ENCODE data around the gene RAB10.
"Not testable (repeated sequence)": the region's sequence is repeated elsewhere in the genome, so short reads cannot be mapped to it uniquely, and the experiment has no call there.

The RAB10 gene

GRCh38 chr2:26028083-26028482 lies 5.8 kb upstream of the RAB10 start:
- not testable (repeated sequence) for H3K4me3 Mint-ChIP-seq; H3K9me3 Mint-ChIP-seq; H3K27ac Mint-ChIP-seq; H3K4me1 Mint-ChIP-seq; ATAC-seq (ENCODE audit: low read depth); H3K36me3 Mint-ChIP-seq; H3K27me3 Mint-ChIP-seq; DNase-seq (ENCODE audit: low spot score in 2 of 2)

GRCh38 chr2:26032586-26033269 lies 1.2 kb upstream of the RAB10 start:
- ATAC-seq (ENCODE audit: low read depth); H3K9me3 Mint-ChIP-seq: not testable (repeated sequence)

GRCh38 chr2:26033270-26033817 lies 540 bp upstream of the RAB10 start:
- peak overlapping the region; percentile 79 for H3K27ac Mint-ChIP-seq
- no peaks in the 10 kb centered on the region for H3K27me3 Mint-ChIP-seq
- H3K4me1 Mint-ChIP-seq, result peaks cover 23% of the 10 kb centered on the region
- no peaks in the 10 kb centered on the region for H3K9me3 Mint-ChIP-seq
- no peak for DNase-seq (ENCODE audit: low spot score in 2 of 2)
- peak; percentile 36 for ATAC-seq (ENCODE audit: low read depth)
- H3K36me3 Mint-ChIP-seq, result peaks cover 6% of the 10 kb centered on the region
- H3K4me3 Mint-ChIP-seq, result peak overlapping the region; percentile 89

More at GRCh38 chr2:26032586-26033269, 1.2 kb upstream of the RAB10 start:
- not testable (repeated sequence) for H3K27me3 Mint-ChIP-seq; H3K36me3 Mint-ChIP-seq; DNase-seq (ENCODE audit: low spot score in 2 of 2)
- H3K4me1 Mint-ChIP-seq, result peaks cover 20% of the 10 kb centered on the region
- H3K4me3 Mint-ChIP-seq, result peak overlapping the region; percentile 89
- peak overlapping the region; percentile 79 for H3K27ac Mint-ChIP-seq

GRCh38 chr2:26034637-26034992 lies 731 bp downstream of the RAB10 start:
- peaks cover 6% of the 10 kb centered on the region for H3K36me3 Mint-ChIP-seq
- peak overlapping the region; percentile 79 for H3K27ac Mint-ChIP-seq
- peaks cover 25% of the 10 kb centered on the region for H3K4me1 Mint-ChIP-seq

GRCh38 chr2:26035090-26035743 lies 1.3 kb downstream of the RAB10 start:
- H3K27me3 Mint-ChIP-seq, result no peaks in the 10 kb centered on the region
- H3K9me3 Mint-ChIP-seq, result no peaks in the 10 kb centered on the region
- no peak for ATAC-seq (ENCODE audit: low read depth)
- H3K36me3 Mint-ChIP-seq, result peaks cover 8% of the 10 kb centered on the region
- DNase-seq (ENCODE audit: low spot score in 2 of 2), result no peak
- peaks cover 29% of the 10 kb centered on the region for H3K4me1 Mint-ChIP-seq
- H3K27ac Mint-ChIP-seq, result peak overlapping the region; percentile 79
- peak overlapping the region; percentile 89 for H3K4me3 Mint-ChIP-seq

More at GRCh38 chr2:26034637-26034992, 731 bp downstream of the RAB10 start:
- no peaks in the 10 kb centered on the region for H3K9me3 Mint-ChIP-seq
- H3K27me3 Mint-ChIP-seq, result no peaks in the 10 kb centered on the region
- no peak for ATAC-seq (ENCODE audit: low read depth)
- DNase-seq (ENCODE audit: low spot score in 2 of 2), result no peak
- peak overlapping the region; percentile 89 for H3K4me3 Mint-ChIP-seq

- peaks cover 13% of the 10 kb centered on the region for H3K36me3 Mint-ChIP-seq
- no peak overlapping the region for H3K4me3 Mint-ChIP-seq
- no peaks in the 10 kb centered on the region for H3K9me3 Mint-ChIP-seq
- H3K27me3 Mint-ChIP-seq, result no peaks in the 10 kb centered on the region
- H3K4me1 Mint-ChIP-seq, result peaks cover 37% of the 10 kb centered on the region
- no peak overlapping the region for H3K27ac Mint-ChIP-seq
- no peak for ATAC-seq (ENCODE audit: low read depth)
- DNase-seq (ENCODE audit: low spot score in 2 of 2), result no peak
Observed at GRCh38 chr2:26039603-26040323, 5.9 kb downstream of the RAB10 start.

GRCh38 chr2:26043109-26043508 lies 9.2 kb downstream of the RAB10 start:
- H3K9me3 Mint-ChIP-seq, result no peaks in the 10 kb centered on the region
- ATAC-seq (ENCODE audit: low read depth) (no peak), DNase-seq (ENCODE audit: low spot score in 2 of 2) (no peak)
- no peak overlapping the region for H3K4me3 Mint-ChIP-seq
- H3K36me3 Mint-ChIP-seq, result peaks cover 13% of the 10 kb centered on the region
- peak overlapping the region; percentile 70 for H3K27ac Mint-ChIP-seq
- H3K27me3 Mint-ChIP-seq, result no peaks in the 10 kb centered on the region
- peaks cover 34% of the 10 kb centered on the region for H3K4me1 Mint-ChIP-seq

GRCh38 chr2:26043862-26044696 lies 10.2 kb downstream of the RAB10 start:
- peak; percentile 89 for ATAC-seq (ENCODE audit: low read depth)

GRCh38 chr2:26048791-26049190 lies 14.9 kb downstream of the RAB10 start:
- peaks cover 6% of the 10 kb centered on the region for H3K36me3 Mint-ChIP-seq
- no peaks in the 10 kb centered on the region for H3K27me3 Mint-ChIP-seq
- peaks cover 28% of the 10 kb centered on the region for H3K4me1 Mint-ChIP-seq
- DNase-seq (ENCODE audit: low spot score in 2 of 2) (no peak), ATAC-seq (ENCODE audit: low read depth) (no peak)
- H3K4me3 Mint-ChIP-seq, result no peak overlapping the region
- no peaks in the 10 kb centered on the region for H3K9me3 Mint-ChIP-seq
- H3K27ac Mint-ChIP-seq, result no peak overlapping the region

More at GRCh38 chr2:26043862-26044696, 10.2 kb downstream of the RAB10 start:
- no peaks in the 10 kb centered on the region for H3K27me3 Mint-ChIP-seq
- peaks cover 29% of the 10 kb centered on the region for H3K4me1 Mint-ChIP-seq
- H3K27ac Mint-ChIP-seq, result peak overlapping the region; percentile 70
- peaks cover 12% of the 10 kb centered on the region for H3K36me3 Mint-ChIP-seq
- DNase-seq (ENCODE audit: low spot score in 2 of 2), result no peak
- no peaks in the 10 kb centered on the region for H3K9me3 Mint-ChIP-seq
- H3K4me3 Mint-ChIP-seq, result peak overlapping the region; percentile 15

GRCh38 chr2:26049641-26050040 lies 15.8 kb downstream of the RAB10 start:
- Mint-ChIP-seq H3K27ac (no peak overlapping the region), H3K36me3 (peaks cover 9% of the 10 kb centered on the region), H3K9me3 (no peaks in the 10 kb centered on the region), H3K4me3 (no peak overlapping the region), H3K4me1 (peaks cover 23% of the 10 kb centered on the region), H3K27me3 (no peaks in the 10 kb centered on the region)
- no peak for DNase-seq (ENCODE audit: low spot score in 2 of 2)
- no peak for ATAC-seq (ENCODE audit: low read depth)

- no peak for ATAC-seq (ENCODE audit: low read depth)
- Mint-ChIP-seq H3K4me1 (peaks cover 20% of the 10 kb centered on the region), H3K27me3 (no peaks in the 10 kb centered on the region), H3K36me3 (peaks cover 8% of the 10 kb centered on the region), H3K9me3 (no peaks in the 10 kb centered on the region), H3K4me3 (no peak overlapping the region), H3K27ac (peak overlapping the region; percentile 47)
- DNase-seq (ENCODE audit: low spot score in 2 of 2), result no peak
Observed at GRCh38 chr2:26052740-26053139, 18.9 kb downstream of the RAB10 start.

- ATAC-seq (ENCODE audit: low read depth) (peak; percentile 31), DNase-seq (ENCODE audit: low spot score in 2 of 2) (no peak)
- Mint-ChIP-seq H3K27ac (no peak overlapping the region), H3K4me3 (no peak overlapping the region), H3K27me3 (no peaks in the 10 kb centered on the region), H3K36me3 (peaks cover 13% of the 10 kb centered on the region), H3K4me1 (peaks cover 27% of the 10 kb centered on the region), H3K9me3 (no peaks in the 10 kb centered on the region)
Observed at GRCh38 chr2:26054598-26055348, 20.9 kb downstream of the RAB10 start.

GRCh38 chr2:26058390-26058789 lies 24.5 kb downstream of the RAB10 start:
- peaks cover 13% of the 10 kb centered on the region for H3K36me3 Mint-ChIP-seq
- DNase-seq (ENCODE audit: low spot score in 2 of 2), result no peak
- no peak overlapping the region for H3K4me3 Mint-ChIP-seq
- ATAC-seq (ENCODE audit: low read depth), result no peak
- H3K4me1 Mint-ChIP-seq, result peaks cover 16% of the 10 kb centered on the region
- H3K27ac Mint-ChIP-seq, result no peak overlapping the region
- H3K9me3 Mint-ChIP-seq, result no peaks in the 10 kb centered on the region
- no peaks in the 10 kb centered on the region for H3K27me3 Mint-ChIP-seq

Measured in memory B cell (primary cell).